ENCODE measurements around the gene FAM98C.

FAM98C gene

DNA sequence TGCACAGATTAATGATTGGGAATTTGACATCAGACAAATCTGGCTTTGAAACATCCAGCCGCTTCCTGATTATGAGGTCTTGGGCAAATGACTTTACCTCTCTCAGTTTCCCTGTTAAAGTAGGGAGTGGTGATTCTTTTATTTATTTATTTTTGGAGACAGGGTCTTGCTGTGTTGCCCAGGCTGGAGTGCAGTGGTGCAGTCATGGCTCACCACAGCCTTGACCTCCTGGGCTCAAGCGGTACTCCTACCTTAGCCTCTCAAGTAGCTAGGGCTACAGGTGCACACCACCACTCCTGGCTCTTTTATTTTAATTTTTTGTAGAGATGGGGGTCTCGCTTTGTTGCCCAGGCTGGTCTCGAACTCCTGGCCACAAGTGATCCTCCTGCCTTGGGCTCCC, 25.8 kb upstream of the FAM98C start:
- Histone ChIP-seq H3K4me1 (ENCODE audit: control insufficient read depth, insufficient read depth, low read length) (peaks cover 8% of the 10 kb centered on the region), H3K36me3 (ENCODE audit: control insufficient read depth, insufficient read depth, low read length) (peaks cover 21% of the 10 kb centered on the region), H3K9me3 (ENCODE audit: control insufficient read depth, low read length) (no peaks in the 10 kb centered on the region), H3K27me3 (ENCODE audit: control insufficient read depth, insufficient read depth, low read length, poor library complexity, severe bottlenecking) (no peaks in the 10 kb centered on the region), H3K4me3 (ENCODE audit: insufficient read depth, low read depth, low read length) (no peak overlapping the region), H3K27ac (ENCODE audit: insufficient read depth, low read depth, low read length, poor library complexity, severe bottlenecking) (no peak overlapping the region)
- whole genome bisulfite sequencing, 2 experiments, result 98% methylated on average over 4 of the region's 4 CpGs

DNA sequence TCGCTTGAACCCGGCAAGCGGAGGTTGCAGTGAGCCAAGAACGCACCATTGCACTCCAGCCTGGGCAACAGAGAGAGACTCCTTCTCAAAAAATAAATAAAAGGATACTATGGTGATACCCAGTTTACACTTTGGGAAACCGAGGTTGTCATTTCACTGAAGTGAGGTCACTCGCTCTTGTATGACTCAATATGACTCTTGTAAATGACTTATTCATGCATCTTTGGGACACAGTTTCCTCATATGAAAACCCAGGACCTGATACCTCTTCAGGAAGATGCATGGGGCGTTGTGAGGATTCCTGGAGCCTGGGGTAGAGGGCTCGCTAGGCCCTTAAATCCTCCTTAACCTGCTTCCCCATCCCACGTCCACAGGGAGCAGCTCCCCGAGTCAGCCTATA, 24.0 kb upstream of the FAM98C start:
- no peak overlapping the region for H3K27ac ChIP-seq (ENCODE audit: insufficient read depth, low read depth, low read length, poor library complexity, severe bottlenecking)
- no peak overlapping the region for H3K4me3 ChIP-seq (ENCODE audit: insufficient read depth, low read depth, low read length)
- 93 to 97% methylated on average over 10 of the region's 10 CpGs for whole genome bisulfite sequencing, 2 experiments
- peaks cover 8% of the 10 kb centered on the region for H3K4me1 ChIP-seq (ENCODE audit: control insufficient read depth, insufficient read depth, low read length)
- no peaks in the 10 kb centered on the region for H3K27me3 ChIP-seq (ENCODE audit: control insufficient read depth, insufficient read depth, low read length, poor library complexity, severe bottlenecking)
- no peaks in the 10 kb centered on the region for H3K9me3 ChIP-seq (ENCODE audit: control insufficient read depth, low read length)
- peaks cover 25% of the 10 kb centered on the region for H3K36me3 ChIP-seq (ENCODE audit: control insufficient read depth, insufficient read depth, low read length)

DNA sequence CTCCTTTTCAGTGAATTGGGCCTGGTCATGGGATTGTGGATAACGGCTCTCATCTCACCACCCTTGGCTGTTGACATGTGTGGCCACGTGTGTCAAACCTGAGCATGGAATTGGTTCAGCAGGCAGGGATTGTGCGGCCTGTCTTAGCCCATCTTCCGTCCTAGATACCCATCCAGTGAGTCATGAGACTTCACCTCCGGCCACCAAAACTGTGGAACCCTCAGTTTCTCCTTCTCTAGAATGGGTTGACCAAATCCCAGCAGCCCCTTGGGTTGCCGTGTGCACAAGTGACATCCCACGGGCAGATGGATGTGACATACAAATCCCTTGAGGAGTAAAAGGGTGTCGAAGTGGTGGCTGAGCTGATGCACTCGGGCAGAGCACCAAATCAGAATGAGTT, 21.8 kb upstream of the FAM98C start:
- H3K4me1 ChIP-seq (ENCODE audit: control insufficient read depth, insufficient read depth, low read length), result no peaks in the 10 kb centered on the region
- peaks cover 6% of the 10 kb centered on the region for H3K27me3 ChIP-seq (ENCODE audit: control insufficient read depth, insufficient read depth, low read length, poor library complexity, severe bottlenecking)
- H3K36me3 ChIP-seq (ENCODE audit: control insufficient read depth, insufficient read depth, low read length), result peaks cover 25% of the 10 kb centered on the region
- no peak overlapping the region for H3K27ac ChIP-seq (ENCODE audit: insufficient read depth, low read depth, low read length, poor library complexity, severe bottlenecking)
- 95% methylated on average over 9 of the region's 9 CpGs for WGBS, 2 experiments
- H3K9me3 ChIP-seq (ENCODE audit: control insufficient read depth, low read length), result no peaks in the 10 kb centered on the region
- no peak overlapping the region for H3K4me3 ChIP-seq (ENCODE audit: insufficient read depth, low read depth, low read length)

DNA sequence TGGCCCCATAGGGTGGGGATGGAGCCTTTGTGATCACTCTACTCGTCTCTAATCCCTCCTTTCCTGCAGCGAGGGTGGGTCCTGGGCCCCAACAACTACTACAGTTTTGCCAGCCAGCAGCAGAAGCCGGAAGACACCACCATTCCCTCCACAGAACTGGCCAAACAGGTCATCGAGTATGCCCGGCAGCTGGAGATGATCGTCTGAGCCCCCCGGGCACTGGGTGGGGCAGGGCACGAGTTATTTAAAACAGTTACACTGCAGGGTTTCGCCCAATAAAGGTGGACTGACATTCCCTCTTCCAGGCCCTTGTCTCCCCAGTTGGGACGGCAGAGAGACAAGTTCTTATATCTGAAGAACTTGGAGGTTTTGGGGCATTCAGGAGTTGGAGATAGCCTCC, 19.7 kb upstream of the FAM98C start:
- peaks cover 25% of the 10 kb centered on the region for H3K36me3 ChIP-seq (ENCODE audit: control insufficient read depth, insufficient read depth, low read length)
- H3K9me3 ChIP-seq (ENCODE audit: control insufficient read depth, low read length), result no peaks in the 10 kb centered on the region
- no peaks in the 10 kb centered on the region for H3K4me1 ChIP-seq (ENCODE audit: control insufficient read depth, insufficient read depth, low read length)
- H3K4me3 ChIP-seq (ENCODE audit: insufficient read depth, low read depth, low read length), result no peak overlapping the region
- no peak overlapping the region for H3K27ac ChIP-seq (ENCODE audit: insufficient read depth, low read depth, low read length, poor library complexity, severe bottlenecking)
- 93 to 96% methylated on average over 10 of the region's 10 CpGs for WGBS, 2 experiments
- peaks cover 18% of the 10 kb centered on the region for H3K27me3 ChIP-seq (ENCODE audit: control insufficient read depth, insufficient read depth, low read length, poor library complexity, severe bottlenecking)

DNA sequence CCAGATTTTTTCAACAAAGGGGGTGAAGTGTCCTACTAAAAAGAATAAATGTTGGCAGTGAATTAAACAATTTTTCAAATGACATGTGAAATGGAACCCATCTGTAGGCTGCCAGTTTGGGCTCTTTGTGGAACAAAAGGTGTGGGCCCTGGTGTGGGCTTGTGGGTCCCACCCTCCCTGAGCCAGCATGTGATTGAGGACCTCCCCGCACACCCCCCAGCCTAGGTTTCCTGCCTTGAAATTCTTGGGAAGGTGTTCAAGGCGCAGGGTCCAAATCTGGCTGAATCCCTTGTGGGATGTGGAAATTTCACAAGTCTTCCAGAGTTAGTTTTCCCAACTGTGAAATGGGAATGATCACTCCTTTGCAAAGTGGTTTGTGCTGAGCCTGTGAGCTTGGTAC, 19.1 kb upstream of the FAM98C start:
- no peak overlapping the region for H3K27ac ChIP-seq (ENCODE audit: insufficient read depth, low read depth, low read length, poor library complexity, severe bottlenecking)
- peaks cover 25% of the 10 kb centered on the region for H3K36me3 ChIP-seq (ENCODE audit: control insufficient read depth, insufficient read depth, low read length)
- WGBS, 2 experiments, result 95 to 97% methylated on average over 2 of the region's 2 CpGs

DNA sequence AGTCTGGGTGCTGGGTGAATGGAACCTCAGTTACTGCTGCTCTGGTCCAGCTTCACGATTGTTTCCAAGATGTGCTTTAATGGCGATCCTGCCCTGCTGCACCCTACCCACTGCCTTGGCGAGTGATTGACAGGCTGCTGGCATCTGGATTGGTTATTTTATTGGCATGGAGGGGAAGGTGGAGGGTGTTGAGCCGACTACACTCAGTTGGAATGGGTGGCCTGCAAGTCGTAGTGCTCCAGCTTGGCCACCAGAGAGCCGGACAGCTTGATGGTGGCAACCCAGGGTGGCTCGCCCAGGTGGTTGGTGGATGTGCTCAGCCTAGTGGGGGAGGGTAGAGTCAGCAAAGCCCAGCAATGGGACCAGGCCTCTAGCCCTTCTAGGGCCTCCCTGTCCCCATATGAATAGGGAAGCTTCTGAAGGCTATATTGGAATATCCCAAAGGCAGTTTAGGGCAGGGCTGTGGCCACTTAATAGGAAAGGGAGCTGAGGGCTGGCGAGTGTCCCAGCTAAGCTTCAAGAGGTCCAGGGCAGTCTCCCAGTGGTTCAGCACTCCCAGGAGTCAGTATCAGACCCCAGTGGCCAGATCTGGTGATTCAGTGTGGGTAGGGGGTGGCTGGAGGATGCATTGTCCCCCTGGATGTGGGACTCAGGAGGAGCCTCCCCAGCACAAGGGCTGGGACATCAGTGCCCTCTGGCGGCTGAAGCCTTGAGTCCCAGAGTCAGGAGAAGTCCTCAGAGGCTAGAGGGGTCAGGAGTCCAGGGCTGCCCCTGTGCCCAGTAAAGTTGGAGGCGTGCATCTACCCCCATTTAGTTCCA, 18.5 kb upstream of the FAM98C start:
- Histone ChIP-seq H3K27ac (ENCODE audit: insufficient read depth, low read depth, low read length, poor library complexity, severe bottlenecking) (no peak overlapping the region), H3K4me1 (ENCODE audit: control insufficient read depth, insufficient read depth, low read length) (no peaks in the 10 kb centered on the region), H3K27me3 (ENCODE audit: control insufficient read depth, insufficient read depth, low read length, poor library complexity, severe bottlenecking) (peaks cover 25% of the 10 kb centered on the region), H3K4me3 (ENCODE audit: insufficient read depth, low read depth, low read length) (no peak overlapping the region), H3K36me3 (ENCODE audit: control insufficient read depth, insufficient read depth, low read length) (peaks cover 19% of the 10 kb centered on the region), H3K9me3 (ENCODE audit: control insufficient read depth, low read length) (no peaks in the 10 kb centered on the region)
- WGBS, 2 experiments, result 84 to 88% methylated on average over 10 of the region's 10 CpGs

More for the DNA sequence above, 19.1 kb upstream of the FAM98C start:
- Histone ChIP-seq H3K4me1 (ENCODE audit: control insufficient read depth, insufficient read depth, low read length) (no peaks in the 10 kb centered on the region), H3K4me3 (ENCODE audit: insufficient read depth, low read depth, low read length) (no peak overlapping the region), H3K9me3 (ENCODE audit: control insufficient read depth, low read length) (no peaks in the 10 kb centered on the region), H3K27me3 (ENCODE audit: control insufficient read depth, insufficient read depth, low read length, poor library complexity, severe bottlenecking) (peaks cover 18% of the 10 kb centered on the region)

- H3K9me3 ChIP-seq (ENCODE audit: control insufficient read depth, low read length), result no peaks in the 10 kb centered on the region
- no peak overlapping the region for H3K27ac ChIP-seq (ENCODE audit: insufficient read depth, low read depth, low read length, poor library complexity, severe bottlenecking)
- WGBS, 2 experiments, result 96 to 97% methylated on average over 40 of the region's 40 CpGs
- peaks cover 2% of the 10 kb centered on the region for H3K4me1 ChIP-seq (ENCODE audit: control insufficient read depth, insufficient read depth, low read length)
- H3K27me3 ChIP-seq (ENCODE audit: control insufficient read depth, insufficient read depth, low read length, poor library complexity, severe bottlenecking), result peaks cover 33% of the 10 kb centered on the region
- H3K4me3 ChIP-seq (ENCODE audit: insufficient read depth, low read depth, low read length), result no peak overlapping the region
- H3K36me3 ChIP-seq (ENCODE audit: control insufficient read depth, insufficient read depth, low read length), result peaks cover 15% of the 10 kb centered on the region
These were observed 17.7 kb upstream of the FAM98C start for GRCh38 chr19:38385057-38385803.

GRCh38 chr19:38385804-38386257, 17.1 kb upstream of the FAM98C start:
- no peak overlapping the region for H3K27ac ChIP-seq (ENCODE audit: insufficient read depth, low read depth, low read length, poor library complexity, severe bottlenecking)
- 93 to 94% methylated on average over 40 of the region's 40 CpGs for WGBS, 2 experiments
- H3K9me3 ChIP-seq (ENCODE audit: control insufficient read depth, low read length), result no peaks in the 10 kb centered on the region
- peaks cover 2% of the 10 kb centered on the region for H3K4me1 ChIP-seq (ENCODE audit: control insufficient read depth, insufficient read depth, low read length)
- H3K4me3 ChIP-seq (ENCODE audit: insufficient read depth, low read depth, low read length), result no peak overlapping the region
- peaks cover 39% of the 10 kb centered on the region for H3K27me3 ChIP-seq (ENCODE audit: control insufficient read depth, insufficient read depth, low read length, poor library complexity, severe bottlenecking)
- peaks cover 15% of the 10 kb centered on the region for H3K36me3 ChIP-seq (ENCODE audit: control insufficient read depth, insufficient read depth, low read length)

DNA sequence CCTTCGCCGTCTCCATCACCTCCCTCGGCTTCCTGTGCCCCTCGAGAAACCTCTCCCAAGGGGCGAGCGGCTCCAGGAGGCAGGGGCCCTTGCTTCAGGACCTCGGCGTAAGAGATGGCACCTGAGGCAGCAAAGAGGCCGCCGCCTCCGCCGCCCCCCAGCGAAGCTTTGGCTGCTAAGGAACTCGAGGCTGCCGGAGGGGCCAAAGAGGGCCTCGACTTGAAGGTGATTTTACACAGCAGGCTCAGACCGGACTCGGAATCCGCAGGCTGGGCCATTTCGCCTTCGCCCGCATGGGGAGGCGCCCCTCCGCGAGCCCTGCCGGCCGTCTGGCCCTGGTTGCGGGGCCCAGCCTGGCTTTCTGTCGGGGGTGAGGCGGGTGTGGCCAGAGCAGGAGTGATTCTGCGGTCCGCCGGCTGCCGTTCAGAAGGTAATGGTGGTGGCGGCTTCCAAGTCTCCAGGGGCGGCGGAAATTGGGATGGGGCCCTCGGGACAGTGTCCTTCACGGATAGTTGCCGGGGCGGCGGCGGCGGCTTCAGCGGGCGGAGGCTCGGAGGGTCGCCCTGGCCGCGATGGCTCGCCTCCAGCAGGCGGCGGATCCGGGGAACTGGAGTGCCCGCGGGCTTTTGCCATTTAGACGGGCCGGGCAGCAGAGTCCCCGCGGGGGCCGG, 16.5 kb upstream of the FAM98C start:
- 66 to 72% methylated on average over 61 of the region's 61 CpGs for WGBS, 2 experiments
- Histone ChIP-seq H3K4me3 (ENCODE audit: insufficient read depth, low read depth, low read length) (no peak overlapping the region), H3K27me3 (ENCODE audit: control insufficient read depth, insufficient read depth, low read length, poor library complexity, severe bottlenecking) (peaks cover 43% of the 10 kb centered on the region), H3K27ac (ENCODE audit: insufficient read depth, low read depth, low read length, poor library complexity, severe bottlenecking) (no peak overlapping the region), H3K36me3 (ENCODE audit: control insufficient read depth, insufficient read depth, low read length) (peaks cover 9% of the 10 kb centered on the region), H3K4me1 (ENCODE audit: control insufficient read depth, insufficient read depth, low read length) (peaks cover 2% of the 10 kb centered on the region), H3K9me3 (ENCODE audit: control insufficient read depth, low read length) (no peaks in the 10 kb centered on the region)

All from ectodermal cell (in vitro differentiated cells).